ENCODE measurements around the gene PRXL2A. TPM values are rescaled to one million over a fixed set of nuclear protein-coding genes. Genes with fewer than 3 reads are reported as not detected.

The PRXL2A gene
- total and polyA plus RNA-seq, 9 donors = 24.8 to 58.9 (median 43.7) TPM

DNA sequence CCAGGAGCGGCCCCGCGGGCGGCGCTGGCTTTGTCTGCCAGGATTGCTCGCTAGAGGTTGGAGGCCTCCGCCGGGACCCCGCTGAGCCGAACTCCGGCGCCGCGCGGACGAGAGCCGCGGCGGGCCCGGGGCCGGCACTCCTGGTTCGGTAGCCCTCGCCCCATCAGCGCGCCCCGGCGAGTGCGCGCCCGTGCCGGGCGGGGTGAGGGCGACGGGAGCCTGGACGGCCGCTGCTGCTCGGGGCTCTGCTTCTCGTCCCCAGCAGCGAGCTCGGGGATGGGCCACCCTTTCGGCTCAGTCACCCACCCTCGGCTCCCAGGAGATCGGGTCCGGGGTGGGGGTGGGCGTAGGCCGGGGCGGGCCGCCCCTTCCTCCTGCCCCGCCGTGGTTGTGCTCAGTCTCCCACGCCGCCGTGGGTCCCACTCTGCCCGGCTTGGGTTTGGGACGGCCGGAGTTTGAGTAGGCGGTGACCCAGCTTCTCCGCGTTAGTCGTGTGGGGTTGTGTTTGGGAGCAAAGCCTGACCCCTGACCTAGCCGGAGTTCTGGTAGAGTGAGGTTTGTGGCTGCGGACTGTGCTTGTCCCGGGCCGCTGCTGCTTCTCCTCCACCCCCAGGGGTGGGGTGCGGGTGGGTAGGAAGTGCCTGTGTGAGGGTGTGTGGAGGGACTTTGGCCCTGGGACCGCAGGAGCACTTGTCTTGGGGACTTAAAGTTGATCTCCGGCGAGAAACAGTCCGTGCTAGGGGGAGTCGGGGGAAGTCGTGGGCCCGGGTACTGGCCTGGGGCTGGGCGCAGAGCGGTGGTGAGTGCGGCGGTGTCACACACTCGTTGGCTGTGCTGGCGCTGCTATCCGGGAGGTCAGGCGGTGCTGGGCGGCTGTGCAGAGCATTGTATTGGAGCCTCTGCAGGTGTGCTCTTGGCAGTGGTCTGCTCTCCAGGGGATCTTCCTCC is 46.4 kb downstream of the PRXL2A start:
- TF ChIP-seq EP300 (IDR thresholded peaks at IDR 0.05) (no peak), CTCF (IDR thresholded peaks at IDR 0.05) (no peak), POLR2A (IDR thresholded peaks at IDR 0.05) (no peak)
- Histone ChIP-seq H3K27ac (peak overlapping the region; percentile 94 to 97), H3K4me1 (ENCODE audit: insufficient read depth) (peaks cover 22% of the 10 kb centered on the region), H3K4me3 (peak overlapping the region; percentile 97), H3K9me3 (no peaks in the 10 kb centered on the region), H3K36me3 (no peaks in the 10 kb centered on the region), H3K27me3 (no peaks in the 10 kb centered on the region)
- intact Hi-C loops (cut with DNase I) = loop anchor here in 3 of 4 donors (2.0 to 5.0 kb wide), 3 partner anchors 42 to 48 kb away; partner anchors contain the start of gene PRXL2A (in 1 of the 3)
- DNase-seq = peak; percentile 46 to 69 (median 61)
- WGBS, 3 donors = 1% methylated on average over 52 to 81 of the region's 81 CpGs

- Histone ChIP-seq H3K4me1 (ENCODE audit: insufficient read depth) (peaks cover 24% of the 10 kb centered on the region), H3K4me3 (peak overlapping the region; percentile 97)
- intact Hi-C loops (cut with DNase I) = loop anchor here in 1 of 4 donors (2.0 kb wide), 1 partner anchor 41 kb away; no protein-coding TSS in a partner anchor
Observed at GRCh38 chr10:80455461-80456349, 47.4 kb downstream of the PRXL2A start.

DNA sequence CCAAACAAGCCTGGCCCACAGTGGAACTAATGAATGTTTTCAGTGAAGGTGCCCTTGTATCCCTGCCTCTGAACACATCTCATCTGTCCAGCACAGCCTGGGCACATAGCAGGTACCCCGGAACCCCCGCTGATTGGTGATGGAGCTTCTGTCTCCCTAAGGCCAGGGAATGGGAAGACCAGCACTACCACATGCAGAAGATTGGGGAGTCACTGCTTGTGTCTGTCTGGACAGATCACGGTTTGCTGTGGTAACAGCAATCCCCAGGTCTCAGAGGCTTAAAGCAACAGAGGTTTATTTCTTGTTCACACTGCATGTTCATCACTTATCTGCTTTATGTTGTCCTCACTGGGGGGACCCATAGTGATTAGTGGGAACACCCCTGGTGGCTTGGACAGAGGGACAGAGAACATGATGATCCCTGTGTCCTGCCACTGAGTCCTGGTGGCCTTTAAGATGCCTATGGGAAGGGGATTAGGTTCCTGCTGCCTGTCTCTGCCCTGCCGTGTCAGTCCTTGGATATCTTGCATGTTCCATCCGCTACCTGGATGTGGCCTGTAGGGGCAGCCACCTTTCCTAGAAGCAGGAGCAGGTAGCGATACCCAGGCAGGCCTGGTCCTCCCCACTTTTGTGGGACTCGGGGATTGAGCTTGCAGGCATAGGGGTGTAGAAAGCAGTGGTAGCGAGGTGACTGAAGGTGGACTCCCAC is 49.4 kb downstream of the PRXL2A start:
- peak in 1 of 5 donors; percentile 19 for DNase-seq
- Histone ChIP-seq H3K4me3 (no peak overlapping the region), H3K36me3 (no peaks in the 10 kb centered on the region), H3K27ac (no peak overlapping the region), H3K27me3 (no peaks in the 10 kb centered on the region), H3K4me1 (ENCODE audit: insufficient read depth) (peaks cover 34% of the 10 kb centered on the region), H3K9me3 (no peaks in the 10 kb centered on the region)
- 91 to 94% (median 92%) methylated on average over 8 of the region's 8 CpGs for WGBS, 3 donors
- intact Hi-C loops (cut with DNase I) = no loop called here
- TF ChIP-seq CTCF (IDR thresholded peaks at IDR 0.05) (no peak), EP300 (IDR thresholded peaks at IDR 0.05) (no peak), POLR2A (IDR thresholded peaks at IDR 0.05) (no peak)

More at GRCh38 chr10:80455461-80456349, 47.4 kb downstream of the PRXL2A start:
- no peaks in the 10 kb centered on the region for H3K9me3 ChIP-seq
- TF ChIP-seq POLR2A (IDR thresholded peaks at IDR 0.05) (no peak), EP300 (IDR thresholded peaks at IDR 0.05) (no peak), CTCF (IDR thresholded peaks at IDR 0.05) (no peak)
- DNase-seq = peak in 1 of 5 donors; percentile 19
- no peaks in the 10 kb centered on the region for H3K36me3 ChIP-seq
- H3K27me3 ChIP-seq = no peaks in the 10 kb centered on the region
- WGBS, 3 donors = 67 to 70% (median 68%) methylated on average over 13 of the region's 13 CpGs
- peak overlapping the region in 1 of 2 donors; percentile 94 for H3K27ac ChIP-seq

GRCh38 chr10:80458263-80458625 is 49.9 kb downstream of the PRXL2A start:
- H3K27me3 ChIP-seq = no peaks in the 10 kb centered on the region
- H3K4me1 ChIP-seq (ENCODE audit: insufficient read depth) = peaks cover 34% of the 10 kb centered on the region
- H3K27ac ChIP-seq = no peak overlapping the region
- no peak overlapping the region for H3K4me3 ChIP-seq
- intact Hi-C loops (cut with DNase I) = no loop called here
- peak in 1 of 5 donors; percentile 13 for DNase-seq
- H3K9me3 ChIP-seq = no peaks in the 10 kb centered on the region
- H3K36me3 ChIP-seq = no peaks in the 10 kb centered on the region
- 46 to 73% (median 60%) methylated on average over 4 of the region's 4 CpGs for WGBS, 3 donors
- TF ChIP-seq CTCF (IDR thresholded peaks at IDR 0.05) = no peak
- no peak for TF ChIP-seq EP300 (IDR thresholded peaks at IDR 0.05)
